Subcutaneous abdominal adipose tissue (tissue), 5 donors: ENCODE data around the gene ARHGEF12.
"Not testable (repeated sequence)": the region's sequence is repeated elsewhere in the genome, so short reads cannot be mapped to it uniquely, and the experiment has no call there.

ENCODE experiments used
- H3K27ac ChIP-seq: one replicate; pipeline ENCODE4 v1.7.0; 2013; ENCODE audit warnings: low read depth, mild to moderate bottlenecking, inconsistent platforms, low read length, moderate library complexity
- H3K27me3 ChIP-seq, 5 donors: one replicate each; pipeline ENCODE4 v1.7.0; 2013; ENCODE audit warnings: low read length in 5 of 5, inconsistent platforms in 1 of 5; ENCODE audit not compliant: control insufficient read depth in 5 of 5, insufficient read depth in 4 of 5
- H3K36me3 ChIP-seq, 5 donors: one replicate each; pipeline ENCODE4 v1.7.0; 2013; ENCODE audit warnings: low read length in 5 of 5; ENCODE audit not compliant: control insufficient read depth in 5 of 5, insufficient read depth in 5 of 5
- H3K4me1 ChIP-seq, 5 donors: one replicate each; pipeline ENCODE4 v1.7.0; 2013; ENCODE audit warnings: low read length in 5 of 5, mild to moderate bottlenecking in 3 of 5, moderate library complexity in 1 of 5; ENCODE audit not compliant: control insufficient read depth in 5 of 5, insufficient read depth in 5 of 5
- H3K4me3 ChIP-seq, 5 donors: one replicate each; pipeline ENCODE4 v1.7.0; 2013; ENCODE audit warnings: low read length in 5 of 5, low read depth in 1 of 5
- H3K9ac ChIP-seq, 5 donors: one replicate each; pipeline ENCODE4 v1.7.0; 2013; ENCODE audit warnings: low read length in 5 of 5, mild to moderate bottlenecking in 4 of 5, moderate library complexity in 3 of 5
- H3K9me3 ChIP-seq, 5 donors: one replicate each; pipeline ENCODE4 v1.7.0; 2013; ENCODE audit warnings: low read length in 5 of 5; ENCODE audit not compliant: control insufficient read depth in 5 of 5
- donor health status: healthy.
- donor health status: healthy.
- donor health status: healthy.
- donor health status: healthy.
- donor health status: healthy.

Gene ARHGEF12

DNA sequence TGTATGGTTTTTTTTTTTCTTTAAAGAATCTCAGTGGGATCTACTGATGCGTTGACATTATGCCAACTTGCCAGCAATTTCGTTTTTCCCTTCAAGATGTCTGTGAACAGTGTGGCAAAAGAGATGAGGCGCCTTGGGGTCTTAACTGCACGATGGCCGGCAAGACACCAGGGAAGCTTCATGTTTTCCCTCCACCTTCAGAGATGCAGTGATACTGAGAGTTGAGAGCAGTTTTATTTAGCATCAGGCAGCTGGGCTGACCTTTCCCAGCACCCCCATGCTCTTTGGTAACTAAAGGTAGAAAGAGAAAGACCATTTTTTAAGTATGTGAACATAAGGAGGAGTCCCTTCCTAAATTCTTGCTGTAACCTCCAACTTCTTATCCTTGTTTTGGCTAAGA is 163.6 kb downstream of the ARHGEF12 start:
- Histone ChIP-seq H3K36me3 (no peaks in the 10 kb centered on the region), H3K27ac (no peak overlapping the region), H3K9me3 (no peaks in the 10 kb centered on the region), H3K4me1 (peaks cover 0 to 3% (median 0%) of the 10 kb centered on the region in 5 donors), H3K4me3 (no peak overlapping the region), H3K9ac (no peak overlapping the region), H3K27me3 (peaks cover 0 to 22% (median 6%) of the 10 kb centered on the region in 5 donors)

- H3K4me1 ChIP-seq: peaks cover 0 to 3% (median 0%) of the 10 kb centered on the region in 5 donors
- no peak overlapping the region for H3K9ac ChIP-seq
- H3K36me3 ChIP-seq: no peaks in the 10 kb centered on the region
- no peak overlapping the region for H3K27ac ChIP-seq
- H3K9me3 ChIP-seq: no peaks in the 10 kb centered on the region
- H3K27me3 ChIP-seq: peaks cover 0 to 22% (median 7%) of the 10 kb centered on the region in 5 donors
- no peak overlapping the region for H3K4me3 ChIP-seq
Observed at GRCh38 chr11:120500414-120501071, 164.3 kb downstream of the ARHGEF12 start.

- no peak overlapping the region for H3K9ac ChIP-seq
- H3K9me3 ChIP-seq: no peaks in the 10 kb centered on the region
- no peak overlapping the region for H3K4me3 ChIP-seq
- H3K27me3 ChIP-seq: peaks cover 0 to 25% (median 12%) of the 10 kb centered on the region in 5 donors
- no peak overlapping the region for H3K27ac ChIP-seq
- peaks cover 0 to 3% (median 0%) of the 10 kb centered on the region in 5 donors for H3K4me1 ChIP-seq
- H3K36me3 ChIP-seq: no peaks in the 10 kb centered on the region
Observed at GRCh38 chr11:120501440-120501839, 165.2 kb downstream of the ARHGEF12 start.

DNA sequence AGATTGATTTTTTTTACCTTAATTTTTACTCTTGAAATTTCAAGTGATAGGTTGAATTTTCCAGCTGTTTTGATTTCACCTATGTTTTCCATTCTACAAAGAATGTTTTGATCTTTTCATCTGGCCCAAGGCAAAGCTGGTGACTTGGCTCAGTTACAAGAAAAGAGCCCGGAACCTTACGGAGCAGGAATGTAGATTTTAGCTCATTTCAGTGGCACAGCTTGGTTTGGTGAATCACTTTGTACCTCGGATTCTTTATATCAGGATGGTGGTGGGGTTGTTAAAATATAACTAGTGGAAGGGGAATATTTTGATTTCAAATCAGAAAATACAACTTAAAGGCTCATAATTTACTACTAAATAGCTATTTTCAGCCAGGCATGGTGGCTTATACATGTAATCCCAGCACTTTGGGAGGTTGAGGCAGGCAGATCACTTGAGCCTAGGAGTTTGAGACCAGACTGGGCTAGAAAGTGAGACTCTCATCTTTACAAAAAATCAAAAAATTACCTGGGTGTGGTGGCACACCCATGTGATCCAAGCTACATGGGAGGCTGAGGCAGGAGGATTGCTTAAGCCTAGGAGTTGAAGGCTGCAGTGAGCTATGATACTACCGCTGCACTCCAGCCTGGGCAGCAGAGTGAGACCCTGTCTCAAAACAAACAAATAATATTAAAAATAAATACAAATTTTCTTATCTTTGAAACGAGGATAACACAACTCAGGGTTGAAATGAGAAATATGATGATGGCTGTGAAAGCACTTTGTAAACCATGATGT is 166.0 kb downstream of the ARHGEF12 start:
- Histone ChIP-seq H3K27ac (no peak overlapping the region), H3K27me3 (peaks cover 0 to 30% (median 13%) of the 10 kb centered on the region in 5 donors), H3K36me3 (no peaks in the 10 kb centered on the region), H3K9me3 (no peaks in the 10 kb centered on the region), H3K4me3 (no peak overlapping the region), H3K9ac (no peak overlapping the region), H3K4me1 (peaks cover 0 to 3% (median 0%) of the 10 kb centered on the region in 5 donors)

DNA sequence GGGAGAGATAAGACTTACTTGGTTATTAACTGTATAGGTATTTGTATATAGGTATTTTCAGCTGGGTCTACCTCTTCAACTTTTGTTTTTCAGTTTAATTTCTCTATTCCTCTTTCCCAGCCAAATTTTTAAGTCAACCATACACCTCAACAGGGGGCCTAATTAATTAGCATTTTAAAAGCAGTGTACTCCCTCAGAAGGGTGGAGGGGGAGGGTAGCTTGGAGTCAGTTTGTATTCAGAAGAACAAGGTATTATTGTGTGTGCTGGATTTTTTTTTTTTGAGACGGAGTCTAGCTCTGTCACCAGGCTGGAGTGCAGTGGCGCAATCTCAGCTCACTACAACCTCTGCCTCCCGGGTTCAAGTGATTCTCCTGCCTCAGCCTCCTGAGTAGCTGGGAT is 167.3 kb downstream of the ARHGEF12 start:
- H3K36me3 ChIP-seq, H3K4me3 ChIP-seq, H3K4me1 ChIP-seq, H3K27ac ChIP-seq, H3K9ac ChIP-seq, H3K9me3 ChIP-seq: not testable (repeated sequence)
- H3K27me3 ChIP-seq: peaks cover 0 to 34% (median 13%) of the 10 kb centered on the region in 5 donors

DNA sequence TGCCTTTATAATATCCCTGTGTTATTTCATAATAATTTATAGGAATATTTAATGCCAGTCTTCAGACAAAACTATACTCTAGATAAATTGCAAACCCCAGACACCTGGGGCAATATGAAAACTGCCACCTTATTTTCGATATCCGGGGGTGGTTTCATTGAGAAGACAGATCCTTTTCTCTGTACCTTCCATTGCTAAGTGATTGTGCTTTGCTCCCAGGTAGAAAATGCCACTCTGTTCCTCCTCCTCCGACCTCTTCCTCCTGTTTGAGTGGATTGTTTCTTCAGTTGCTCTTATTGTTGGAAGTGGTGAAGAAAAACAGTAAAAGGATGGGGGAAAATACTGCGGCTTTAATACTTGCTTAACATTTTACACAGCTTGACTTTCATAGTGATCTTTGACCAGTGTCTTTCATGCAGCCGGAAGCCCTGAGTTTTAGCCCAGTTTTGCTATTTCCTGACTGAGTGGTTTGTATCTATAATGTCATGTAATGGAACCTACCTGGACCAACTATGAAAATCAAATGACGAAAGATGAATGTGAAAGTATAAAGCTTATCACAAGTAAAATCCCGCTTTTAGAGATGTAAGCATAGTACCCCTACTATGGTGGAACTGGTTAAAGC is 169.7 kb downstream of the ARHGEF12 start:
- Histone ChIP-seq H3K27ac (no peak overlapping the region), H3K9ac (no peak overlapping the region), H3K4me3 (no peak overlapping the region), H3K9me3 (no peaks in the 10 kb centered on the region), H3K27me3 (peaks cover 0 to 37% (median 29%) of the 10 kb centered on the region in 5 donors), H3K36me3 (no peaks in the 10 kb centered on the region), H3K4me1 (no peaks in the 10 kb centered on the region)

- Histone ChIP-seq H3K27me3 (peaks cover 11 to 41% (median 34%) of the 10 kb centered on the region in 5 donors), H3K4me1 (no peaks in the 10 kb centered on the region), H3K9me3 (no peaks in the 10 kb centered on the region), H3K4me3 (no peak overlapping the region), H3K36me3 (no peaks in the 10 kb centered on the region), H3K27ac (no peak overlapping the region), H3K9ac (no peak overlapping the region)
Observed at GRCh38 chr11:120509346-120510053, 173.3 kb downstream of the ARHGEF12 start.

- no peak overlapping the region for H3K27ac ChIP-seq
- H3K4me1 ChIP-seq: no peaks in the 10 kb centered on the region
- no peaks in the 10 kb centered on the region for H3K36me3 ChIP-seq
- peaks cover 11 to 45% (median 38%) of the 10 kb centered on the region in 5 donors for H3K27me3 ChIP-seq
- no peak overlapping the region for H3K4me3 ChIP-seq
- H3K9ac ChIP-seq: no peak overlapping the region
- no peaks in the 10 kb centered on the region for H3K9me3 ChIP-seq
Observed at GRCh38 chr11:120510406-120511115, 174.3 kb downstream of the ARHGEF12 start.

DNA sequence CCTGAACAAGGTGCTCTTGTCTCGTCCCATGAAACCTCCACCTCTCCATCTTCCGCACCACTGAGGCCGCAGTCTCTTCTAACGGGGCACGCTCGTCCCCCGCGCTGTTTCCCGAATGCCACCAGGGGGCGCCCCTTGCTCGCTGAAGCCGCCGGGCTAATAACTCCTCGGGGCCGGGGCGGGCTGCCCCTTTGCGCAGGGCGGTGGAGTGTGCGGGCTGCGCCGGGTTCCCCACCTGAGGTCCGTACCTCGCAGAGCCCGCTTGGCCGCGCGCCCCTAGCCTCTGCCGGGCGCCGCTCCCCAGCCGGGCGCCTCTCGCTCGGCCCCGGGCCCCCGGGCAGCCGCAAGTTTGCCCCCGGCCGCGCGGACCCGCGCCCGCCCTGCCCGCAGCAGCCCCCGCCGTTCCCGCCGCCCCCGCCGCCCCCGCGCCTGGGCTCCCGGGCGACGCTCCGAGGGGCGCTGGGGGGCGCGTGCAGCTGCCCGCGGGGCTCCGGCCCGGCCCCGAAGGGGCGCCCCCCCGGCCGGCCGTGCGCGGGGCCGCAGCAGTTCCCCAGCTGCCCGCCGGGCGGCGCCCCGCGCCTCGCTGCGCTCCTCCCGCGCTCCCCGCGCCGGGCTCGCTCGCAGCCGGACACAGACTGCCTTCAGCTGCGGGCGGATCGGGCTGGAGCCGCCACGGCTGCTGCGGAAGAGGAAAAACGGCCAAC is 175.1 kb downstream of the ARHGEF12 start, which contains the start of gene GRIK4:
GRIK4 (plus strand) TSS at position 633 of the 704 bp plus-strand sequence. CDS start 148,571 bp downstream, outside the sequence.
- Histone ChIP-seq H3K27me3 (peaks cover 18 to 47% (median 40%) of the 10 kb centered on the region in 5 donors), H3K36me3 (no peaks in the 10 kb centered on the region), H3K27ac (no peak within 1 kb of the TSS), H3K4me1 (no peaks in the 10 kb centered on the region), H3K9me3 (no peaks in the 10 kb centered on the region), H3K9ac (no peak within 1 kb of the TSS), H3K4me3 (peak within 1 kb of the TSS in 3 of 5 donors; percentile 39 to 56 (median 49))
